HPDE6-E6E7 (cell line): ENCODE data around the gene MPHOSPH9.

ENCODE experiments used
- DNase-seq: peaks from one replicate; pipeline ENCODE4 v3.0.0; 2011; ENCODE audit warnings: missing footprints; ENCODE audit errors: extremely low spot score

The MPHOSPH9 gene

DNA sequence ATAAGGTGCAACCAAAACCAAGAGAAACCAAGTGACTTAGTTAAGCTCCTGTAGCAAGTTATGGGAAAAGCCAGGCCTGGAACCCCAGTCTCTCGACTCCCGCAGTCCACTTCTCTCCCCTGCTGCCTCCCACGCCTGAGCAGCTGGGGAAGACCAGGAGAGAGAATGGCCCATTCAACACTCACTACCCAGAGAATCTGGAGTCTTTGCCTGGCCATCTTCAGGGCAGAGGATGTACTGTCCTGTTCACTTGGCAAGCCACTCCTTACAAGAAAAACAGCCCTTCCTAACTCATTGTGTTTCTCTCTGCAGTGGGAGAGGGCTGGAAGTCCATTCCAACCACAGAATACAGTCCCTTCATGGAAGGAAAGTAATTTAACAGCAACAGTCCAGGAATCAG lies 83.9 kb downstream of the MPHOSPH9 start:
- no peak for DNase-seq

DNA sequence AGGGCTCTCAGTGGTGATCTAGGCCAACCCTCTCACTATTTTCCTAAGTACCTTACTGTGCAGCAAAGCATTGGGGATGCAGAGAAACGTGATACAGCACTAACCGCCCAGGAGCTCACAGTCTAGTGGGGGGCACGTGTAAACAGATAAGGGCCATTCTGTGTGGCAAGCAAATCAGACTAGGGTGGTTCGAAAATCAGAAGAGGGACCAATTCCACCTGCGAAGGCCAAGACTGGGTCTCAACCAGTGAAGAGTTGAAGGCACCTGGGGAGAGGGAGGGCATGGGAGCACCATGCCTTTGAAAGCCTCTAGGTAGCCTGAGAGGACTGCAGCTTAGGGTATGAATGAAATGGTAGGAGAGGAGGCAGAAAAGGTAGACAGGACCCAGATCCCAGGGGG lies 84.3 kb downstream of the MPHOSPH9 start:
- DNase-seq: no peak

DNA sequence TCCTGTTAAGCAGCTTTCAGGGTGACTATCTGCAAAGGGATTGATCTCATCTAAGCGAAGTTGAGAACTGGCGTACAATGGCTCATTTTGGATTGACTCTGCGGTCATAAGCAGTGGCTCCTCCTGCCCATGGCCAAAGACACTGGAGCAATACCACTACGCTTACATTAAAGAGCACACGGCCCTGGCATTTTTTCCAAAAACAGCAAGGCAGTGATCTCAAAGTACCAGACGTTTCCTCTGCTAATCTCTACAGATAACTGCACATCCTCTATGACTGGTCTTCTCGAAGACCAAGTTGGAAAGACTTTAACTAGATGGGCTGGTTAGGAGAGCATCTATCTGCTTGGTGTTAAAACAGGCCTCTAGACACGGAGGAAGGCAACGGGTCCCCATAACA lies 84.7 kb downstream of the MPHOSPH9 start:
- DNase-seq: no peak

- DNase-seq: no peak
These were observed 87.7 kb downstream of the MPHOSPH9 start for GRCh38 chr12:123145211-123145610.

GRCh38 chr12:123143736-123144461 lies 89.0 kb downstream of the MPHOSPH9 start:
- no peak for DNase-seq

GRCh38 chr12:123142921-123143735 lies 89.8 kb downstream of the MPHOSPH9 start:
- DNase-seq: no peak

DNA sequence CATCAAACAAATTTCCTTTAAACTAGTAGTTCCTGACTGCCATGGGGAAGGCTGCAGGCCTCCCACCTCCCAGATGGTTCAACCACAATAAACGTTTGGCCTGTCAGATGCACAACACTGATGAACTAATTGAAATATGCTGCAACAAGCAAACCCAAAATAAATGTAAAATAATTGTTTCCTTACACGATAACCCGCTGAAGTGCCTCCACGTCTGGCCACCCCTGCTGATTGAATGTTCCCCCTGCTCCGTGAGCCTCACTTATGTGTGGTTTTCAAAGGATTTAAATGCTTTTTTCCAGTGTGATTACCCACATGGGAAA lies 90.5 kb downstream of the MPHOSPH9 start:
- DNase-seq: no peak

DNA sequence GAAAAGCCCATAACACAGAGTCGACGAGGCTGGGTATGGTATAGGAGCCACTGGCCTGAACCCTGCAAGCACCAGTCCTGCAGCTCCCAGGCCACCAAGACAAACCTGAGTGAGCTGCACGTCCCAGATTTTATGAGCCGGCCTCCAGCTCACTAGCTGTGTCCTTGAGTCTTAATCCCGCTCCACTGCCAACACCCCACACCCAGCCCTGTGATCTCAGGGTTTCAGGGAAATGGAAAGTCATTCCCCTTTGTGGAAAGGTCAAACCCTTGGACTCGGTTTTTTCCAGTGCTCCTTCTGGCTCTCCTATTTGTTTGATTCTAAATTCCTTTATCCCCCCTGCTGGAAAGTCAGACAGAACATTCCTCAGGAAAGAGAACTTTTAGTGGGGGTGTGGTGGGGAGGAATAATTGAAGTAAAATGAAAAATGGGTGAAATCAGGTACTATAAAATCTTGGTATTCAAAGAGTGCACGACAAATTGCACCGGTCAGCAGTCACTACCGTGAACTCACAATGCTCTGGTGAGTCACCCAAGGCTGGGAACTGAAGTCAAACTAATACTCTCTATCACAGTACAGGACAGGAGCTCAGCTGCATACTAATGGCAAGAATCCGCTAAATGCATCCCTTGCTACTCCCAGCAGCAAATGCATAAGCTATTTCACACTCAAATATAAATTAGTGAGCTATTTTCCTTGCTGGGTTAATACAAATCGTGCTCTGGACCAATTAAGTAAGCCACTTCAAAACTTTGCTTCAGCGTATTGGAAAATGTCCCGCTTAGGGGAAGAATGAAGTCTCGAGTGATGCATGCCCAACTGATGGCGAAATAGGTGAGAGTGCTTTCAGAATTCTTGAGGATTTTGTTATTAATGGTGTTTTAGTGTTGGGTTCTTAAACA lies 91.1 kb downstream of the MPHOSPH9 start:
- peak; percentile 50 for DNase-seq

DNA sequence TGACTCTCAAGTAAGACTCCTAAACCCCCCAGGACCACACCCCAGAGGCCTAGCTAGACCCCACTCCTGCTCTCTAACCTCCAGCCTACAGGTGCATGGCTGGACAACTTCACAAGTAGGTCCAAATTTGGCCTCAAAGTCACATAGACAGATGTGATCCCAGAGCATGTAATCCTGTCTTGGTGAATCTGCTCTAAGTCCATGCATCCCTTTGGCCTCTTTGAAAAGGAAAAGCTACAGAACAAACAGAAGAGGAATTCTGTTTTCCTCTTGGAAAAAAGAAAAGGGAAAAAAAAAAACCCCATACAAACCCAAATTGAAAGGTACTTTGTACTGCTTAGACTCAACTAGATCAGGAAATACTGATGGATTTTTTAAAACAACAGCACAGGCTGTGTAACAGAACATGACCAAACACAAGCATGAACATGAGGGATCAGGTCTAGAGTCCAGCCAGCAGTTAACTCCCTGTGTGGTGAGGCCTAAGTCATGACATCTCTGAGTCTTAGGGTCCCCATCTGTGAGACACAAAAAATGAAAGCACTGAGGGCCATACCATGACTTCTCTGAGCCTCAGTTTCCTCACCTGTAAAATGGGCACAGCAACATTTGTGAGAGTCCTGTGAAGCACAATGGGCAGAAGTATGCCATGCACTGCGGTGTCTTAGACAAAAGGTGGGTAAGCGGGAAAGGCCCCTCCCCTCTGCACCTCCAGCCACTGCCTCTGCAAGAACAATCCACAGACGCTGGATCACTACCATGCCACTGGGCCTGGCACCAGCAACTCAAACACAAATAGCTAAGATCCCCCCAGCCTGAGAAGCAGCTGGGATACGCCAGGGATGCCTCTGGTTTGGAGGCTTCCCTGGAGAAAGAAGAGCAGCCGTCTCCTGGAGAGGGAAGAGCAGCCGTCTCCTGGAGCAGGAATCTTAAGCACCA lies 92.0 kb downstream of the MPHOSPH9 start:
- no peak for DNase-seq

DNA sequence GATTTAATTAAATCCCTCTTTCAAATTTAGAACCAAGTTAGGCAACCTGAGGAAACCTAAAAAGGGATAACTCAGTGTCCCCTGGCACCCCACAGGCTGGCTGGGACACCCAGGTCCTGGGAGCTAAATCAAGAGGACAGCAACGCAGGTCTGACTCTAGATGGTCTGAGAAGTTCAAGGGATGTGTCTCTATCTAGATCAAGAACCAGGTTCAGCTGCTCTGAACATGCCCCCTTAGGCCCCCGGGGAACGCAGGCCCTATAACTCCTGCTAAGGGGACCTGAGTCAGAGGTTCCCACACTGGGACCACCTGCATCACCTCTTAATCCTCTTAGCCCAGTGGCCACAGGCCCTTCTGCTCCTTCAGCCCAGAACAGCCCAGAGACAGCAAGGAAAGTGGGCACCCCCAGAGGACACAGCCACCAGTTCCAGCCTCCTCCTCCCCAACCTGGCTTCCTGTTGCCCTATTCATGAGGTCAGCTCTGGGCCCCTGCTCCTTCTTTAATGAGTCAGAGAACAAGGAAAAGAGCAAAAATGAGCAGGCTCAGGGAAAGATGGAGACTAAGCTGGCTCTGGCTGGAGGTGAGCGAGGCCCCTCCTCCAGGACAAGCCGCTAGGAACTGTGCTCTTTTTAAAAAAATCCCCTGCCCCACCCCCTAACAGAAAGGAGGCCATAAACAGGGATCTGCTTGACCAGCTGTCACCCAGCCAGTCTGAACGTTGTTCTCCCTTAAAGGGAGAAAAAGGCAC lies 92.8 kb downstream of the MPHOSPH9 start:
- DNase-seq: no peak

GRCh38 chr12:123135688-123136087 lies 97.3 kb downstream of the MPHOSPH9 start:
- no peak for DNase-seq

DNA sequence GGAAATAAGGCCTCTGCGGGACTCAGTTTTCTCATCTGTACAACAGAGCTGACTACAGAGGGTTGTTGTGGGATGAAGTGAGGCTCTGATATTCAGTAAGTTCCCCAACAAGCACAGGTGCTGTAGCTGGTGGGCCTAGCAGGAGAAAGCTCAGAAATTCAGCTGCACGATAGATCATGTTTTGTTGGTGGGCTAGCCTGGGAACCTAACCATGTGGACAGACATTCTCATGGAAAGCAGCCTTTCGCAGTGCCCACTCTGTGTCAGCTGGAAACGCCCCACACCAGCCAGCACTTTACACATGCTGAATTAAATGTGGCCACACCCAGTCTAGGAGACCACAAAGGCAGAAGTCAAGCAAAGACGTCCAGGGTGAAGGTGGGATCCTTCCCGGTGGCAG lies 98.1 kb downstream of the MPHOSPH9 start:
- no peak for DNase-seq

DNA sequence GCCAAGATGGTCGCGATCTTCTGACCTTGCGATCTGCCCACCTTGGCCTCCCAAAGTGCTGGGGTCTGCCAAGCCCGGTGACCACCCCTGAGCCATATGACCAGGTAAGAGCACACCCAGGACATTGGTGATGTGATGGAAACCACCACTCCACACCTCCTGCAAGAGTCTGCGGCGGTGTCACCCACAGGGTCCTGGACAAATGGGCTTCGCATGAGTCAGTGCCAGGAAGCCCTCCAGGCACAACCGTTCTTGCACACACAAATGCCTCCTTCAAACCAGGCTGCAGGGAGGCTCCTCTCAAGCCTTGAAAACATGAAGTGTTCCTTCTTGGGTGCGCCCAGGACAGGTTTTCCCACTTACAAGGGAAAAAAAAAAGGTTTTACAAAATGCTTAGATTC lies 98.7 kb downstream of the MPHOSPH9 start:
- no peak for DNase-seq

DNA sequence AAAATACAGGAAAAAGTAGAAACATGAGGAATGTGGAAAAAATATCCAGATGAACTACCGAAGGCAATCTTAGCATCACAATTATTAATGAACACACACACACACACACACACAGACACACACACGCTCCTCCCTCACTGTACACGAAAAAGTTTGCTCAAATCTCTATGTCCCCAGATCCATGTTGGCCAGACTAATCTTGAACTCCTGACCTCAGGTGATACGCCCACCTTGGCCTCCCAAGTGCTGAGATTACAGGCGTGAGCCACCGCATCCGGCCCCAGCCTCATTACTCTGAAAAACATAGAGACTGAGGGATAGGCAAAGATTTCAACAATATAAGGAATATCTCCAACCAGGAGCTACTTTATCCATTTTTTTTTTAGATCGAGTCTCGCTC lies 99.2 kb downstream of the MPHOSPH9 start:
- no peak for DNase-seq

DNA sequence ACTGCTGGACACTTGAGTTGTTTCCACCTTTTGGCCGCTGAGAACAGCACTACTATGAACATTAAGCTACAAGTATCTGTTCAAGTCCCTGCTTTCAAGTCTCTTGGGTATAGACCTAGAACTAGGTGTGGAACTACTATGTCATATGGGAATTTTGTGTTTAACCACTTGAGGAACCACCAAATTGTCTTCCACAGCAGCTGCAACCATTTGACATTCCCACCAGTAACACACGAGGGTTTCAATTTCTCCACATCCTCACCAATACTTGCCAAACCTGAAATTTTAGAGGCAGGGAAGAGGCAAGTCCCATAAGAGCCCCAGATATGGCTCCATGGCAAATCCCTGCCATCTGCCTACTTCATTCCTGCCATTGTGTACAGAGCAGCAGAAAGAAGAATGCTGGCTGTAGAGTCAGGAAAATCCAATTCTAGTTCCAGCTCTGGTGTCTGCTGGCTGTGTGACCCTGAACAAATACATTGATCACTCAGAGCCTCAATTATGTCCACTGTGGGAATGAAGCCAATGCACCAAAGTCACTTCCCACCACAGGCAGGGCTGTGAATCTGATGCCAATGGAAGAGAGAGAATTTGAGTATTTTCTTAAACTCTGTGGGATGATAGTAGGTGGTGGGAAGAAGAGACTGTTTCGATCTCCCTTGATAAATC lies 99.9 kb downstream of the MPHOSPH9 start:
- no peak for DNase-seq

GRCh38 chr12:123131879-123132402 lies 101.0 kb downstream of the MPHOSPH9 start:
- DNase-seq: no peak

DNA sequence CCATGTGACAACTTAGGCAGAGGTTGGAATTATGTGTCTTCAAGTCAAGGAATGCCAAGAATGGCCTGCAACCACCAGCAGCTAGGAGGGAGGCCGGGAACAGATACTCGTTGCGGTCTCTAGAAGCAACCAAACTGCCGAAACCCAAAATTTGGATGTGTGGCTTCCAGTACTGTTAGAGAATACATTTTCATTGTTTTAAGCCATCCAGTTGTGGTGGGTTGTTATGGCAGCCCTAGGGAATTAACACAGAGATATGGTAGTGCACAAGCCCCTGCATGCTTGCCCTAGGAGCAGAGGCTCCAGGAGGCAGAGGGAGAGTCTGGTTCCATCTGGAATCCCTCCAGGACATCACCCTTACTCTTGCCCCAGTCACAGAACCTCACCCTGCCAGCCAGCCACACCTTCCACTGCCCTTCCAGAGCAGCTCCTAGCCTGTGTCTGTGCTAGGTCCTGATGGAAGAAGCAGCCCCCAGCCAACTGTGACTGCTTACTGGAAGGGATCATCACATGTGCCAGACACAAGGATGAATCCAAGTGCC lies 101.6 kb downstream of the MPHOSPH9 start:
- DNase-seq: no peak

- DNase-seq: no peak
These were observed 103.3 kb downstream of the MPHOSPH9 start for GRCh38 chr12:123129621-123130020.

- DNase-seq: no peak
These were observed 105.8 kb downstream of the MPHOSPH9 start for GRCh38 chr12:123127182-123127495.
